ENCODE data around the gene PDE6A.

- TF ChIP-seq ZFP36 (IDR thresholded peaks at IDR 0.05; ENCODE audit: borderline replicate concordance, partially characterized antibody) (no peak), CTCF (IDR thresholded peaks at IDR 0.05) (no peak), POLR2A (IDR thresholded peaks at IDR 0.05; ENCODE audit: low read length) (no peak)
These were observed 113.1 kb downstream of the PDE6A start for GRCh38 chr5:149831492-149831891.

Measured in A549 (cell line).